ENCODE measurements around the gene MARK3. TPM values are rescaled to one million over a fixed set of nuclear protein-coding genes. Genes with fewer than 3 reads are reported as not detected.
A peak's percentile ranks its signal among the peaks of the same experiment; 100 is the strongest.
"Not testable (repeated sequence)": the region's sequence is repeated elsewhere in the genome, so short reads cannot be mapped to it uniquely, and the experiment has no call there.

MARK3 gene
- total RNA-seq, 1 donor, result 79.5 TPM

GRCh38 chr14:103508521-103509329 is 123.5 kb downstream of the MARK3 start:
- no peak for DNase-seq (ENCODE audit: low read depth)
- no peak for TF ChIP-seq CTCF (IDR thresholded peaks at IDR 0.05; ENCODE audit: insufficient read depth, low read length)
- H3K4me3 ChIP-seq (ENCODE audit: low read depth, low read length), result no peak overlapping the region

- DNase-seq (ENCODE audit: low read depth), result no peak
These were observed 124.9 kb downstream of the MARK3 start for GRCh38 chr14:103509864-103510723.

GRCh38 chr14:103510724-103511693 is 125.8 kb downstream of the MARK3 start:
- no peak for DNase-seq (ENCODE audit: low read depth)
- no peak for TF ChIP-seq CTCF (IDR thresholded peaks at IDR 0.05; ENCODE audit: insufficient read depth, low read length)
- H3K4me3 ChIP-seq (ENCODE audit: low read depth, low read length), result no peak overlapping the region

More at GRCh38 chr14:103509864-103510723, 124.9 kb downstream of the MARK3 start:
- TF ChIP-seq CTCF (IDR thresholded peaks at IDR 0.05; ENCODE audit: insufficient read depth, low read length), result no peak
- no peak overlapping the region for H3K4me3 ChIP-seq (ENCODE audit: low read depth, low read length)

GRCh38 chr14:103512180-103512579 is 127.0 kb downstream of the MARK3 start:
- H3K4me3 ChIP-seq (ENCODE audit: low read depth, low read length); DNase-seq (ENCODE audit: low read depth): not testable (repeated sequence)

- TF ChIP-seq CTCF (IDR thresholded peaks at IDR 0.05; ENCODE audit: insufficient read depth, low read length), result no peak
- DNase-seq (ENCODE audit: low read depth), result peak; percentile 76
- no peak overlapping the region for H3K4me3 ChIP-seq (ENCODE audit: low read depth, low read length)
These were observed 127.7 kb downstream of the MARK3 start for GRCh38 chr14:103512701-103513611.

GRCh38 chr14:103514596-103515421 is 129.6 kb downstream of the MARK3 start:
- DNase-seq (ENCODE audit: low read depth), result no peak
- no peak overlapping the region for H3K4me3 ChIP-seq (ENCODE audit: low read depth, low read length)
- TF ChIP-seq CTCF (IDR thresholded peaks at IDR 0.05; ENCODE audit: insufficient read depth, low read length), result no peak
